Measurements from ENCODE around the gene C6orf141.

Gene C6orf141

GRCh38 chr6:49550492-49551077 is at the start of gene C6orf141:
C6orf141 (plus strand) TSS chr6:49550668; CDS start chr6:49550793, 125 bp downstream.
- no peak for DNase-seq

DNA sequence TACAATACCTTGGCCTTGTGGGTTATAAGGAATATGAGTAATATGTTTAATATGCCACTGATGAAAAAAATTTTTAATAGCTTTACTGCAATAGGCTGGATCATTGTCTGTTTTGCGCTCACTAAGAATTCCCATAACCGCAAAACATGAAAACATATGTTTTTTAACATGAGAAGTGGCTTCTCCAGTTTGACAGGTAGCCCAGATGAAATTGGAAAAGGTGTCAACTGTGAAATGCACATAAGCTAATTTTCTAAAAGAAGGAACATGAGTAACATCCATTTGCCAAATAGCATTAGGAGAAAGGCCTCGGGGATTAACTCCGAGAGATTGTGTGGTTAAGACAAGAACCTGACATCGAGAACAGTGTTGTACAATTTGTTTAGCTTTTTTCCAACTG is 45.8 kb upstream of the C6orf141 start:
- DNase-seq, result no peak

DNA sequence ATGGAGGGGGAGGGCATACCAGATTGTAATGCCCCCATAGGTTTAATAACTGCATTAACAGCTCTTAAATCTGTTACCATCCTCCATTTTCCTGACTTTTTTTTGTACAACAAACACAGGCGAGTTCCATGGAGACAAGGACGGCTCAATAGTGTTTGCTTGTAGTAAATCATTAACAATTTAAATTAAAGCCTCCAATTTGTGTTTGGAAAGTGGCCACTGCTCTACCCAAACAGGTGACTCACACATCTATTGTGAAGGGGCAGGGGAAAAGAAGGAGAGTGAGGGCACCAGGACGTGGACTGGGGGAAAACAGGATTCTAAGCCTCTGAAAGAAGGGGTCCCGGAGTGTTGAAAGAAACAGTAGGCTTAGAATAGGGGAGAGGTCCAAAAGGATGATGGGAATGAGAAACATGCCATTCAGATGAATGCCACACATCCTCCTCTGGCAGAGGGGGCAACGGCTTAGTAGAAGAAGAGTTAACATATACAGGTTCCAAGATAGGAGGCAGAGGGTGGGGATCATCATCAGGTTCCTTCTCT is 43.8 kb upstream of the C6orf141 start:
- no peak for DNase-seq

- DNase-seq, result no peak
Observed at GRCh38 chr6:49509342-49509741, 41.1 kb upstream of the C6orf141 start.

GRCh38 chr6:49513153-49513989 is 37.1 kb upstream of the C6orf141 start:
- DNase-seq, result no peak

- no peak for DNase-seq
Observed at GRCh38 chr6:49514571-49515484, 35.6 kb upstream of the C6orf141 start.

DNA sequence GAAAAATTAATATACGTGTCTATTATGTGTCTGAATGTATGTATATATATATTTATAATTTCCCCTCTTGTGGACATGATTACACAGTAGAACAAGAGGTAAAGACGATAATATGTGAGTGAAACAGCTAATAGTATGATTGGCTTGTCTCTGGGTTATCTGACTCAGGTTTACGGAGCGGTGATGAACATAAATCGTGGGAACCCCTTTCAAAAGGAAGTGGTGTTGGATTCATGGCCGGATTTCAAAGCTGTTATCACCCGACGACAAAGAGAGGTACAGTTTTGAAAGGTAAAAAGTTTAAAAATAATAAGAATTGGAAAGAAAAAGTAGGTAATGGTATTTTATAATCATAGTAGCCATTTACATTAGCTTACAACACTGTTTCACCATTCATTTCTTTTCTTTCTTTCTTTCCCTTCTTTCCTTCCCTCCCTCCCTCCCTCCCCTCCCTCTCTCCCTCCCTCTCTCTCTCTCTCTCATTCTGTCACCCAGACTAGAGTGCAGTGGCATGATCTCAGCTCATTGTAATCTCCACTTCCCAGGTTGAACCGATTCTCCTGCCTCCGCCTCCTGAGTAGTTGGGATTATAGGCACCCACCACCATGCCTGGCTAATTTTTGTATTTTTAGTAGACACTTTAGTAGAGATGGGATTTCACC is 34.9 kb upstream of the C6orf141 start:
- no peak for DNase-seq

DNA sequence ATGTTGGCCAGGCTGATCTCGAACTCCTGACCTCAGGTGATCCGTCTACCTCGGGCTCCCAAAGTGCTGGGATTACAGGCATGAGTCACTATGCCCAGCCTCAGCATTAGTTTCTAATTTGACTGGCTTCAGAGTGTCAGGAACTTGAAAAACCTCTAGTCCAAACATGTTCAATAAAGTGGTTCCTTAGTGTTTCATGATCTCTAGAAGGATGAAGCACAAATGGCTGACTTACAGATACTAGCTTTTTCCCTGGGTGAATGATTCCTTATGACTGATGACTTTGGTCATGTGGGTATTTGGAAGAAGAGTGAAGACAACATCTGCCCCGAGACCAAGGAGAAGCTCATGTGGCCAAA is 34.3 kb upstream of the C6orf141 start:
- no peak for DNase-seq

GRCh38 chr6:49517919-49518318 is 32.5 kb upstream of the C6orf141 start:
- no peak for DNase-seq

DNA sequence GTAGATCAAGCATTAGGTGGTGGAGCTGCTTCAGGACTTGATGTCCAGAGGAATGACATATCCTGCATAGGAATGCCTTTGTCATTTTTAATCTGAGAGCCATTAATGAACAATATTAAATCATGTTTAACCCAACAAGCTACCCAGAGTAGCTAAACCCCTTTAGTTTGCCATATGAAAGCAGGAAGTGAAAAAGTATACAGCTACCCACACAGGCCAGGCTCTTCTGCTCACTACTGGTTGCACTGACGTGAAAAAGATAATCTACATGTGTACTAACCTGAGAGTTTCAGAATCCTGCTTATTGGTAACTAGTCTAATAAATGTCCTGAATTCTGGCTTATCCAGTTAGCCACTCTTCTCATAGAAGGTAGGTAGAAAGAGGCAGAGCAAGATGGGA is 30.8 kb upstream of the C6orf141 start:
- no peak for DNase-seq

DNA sequence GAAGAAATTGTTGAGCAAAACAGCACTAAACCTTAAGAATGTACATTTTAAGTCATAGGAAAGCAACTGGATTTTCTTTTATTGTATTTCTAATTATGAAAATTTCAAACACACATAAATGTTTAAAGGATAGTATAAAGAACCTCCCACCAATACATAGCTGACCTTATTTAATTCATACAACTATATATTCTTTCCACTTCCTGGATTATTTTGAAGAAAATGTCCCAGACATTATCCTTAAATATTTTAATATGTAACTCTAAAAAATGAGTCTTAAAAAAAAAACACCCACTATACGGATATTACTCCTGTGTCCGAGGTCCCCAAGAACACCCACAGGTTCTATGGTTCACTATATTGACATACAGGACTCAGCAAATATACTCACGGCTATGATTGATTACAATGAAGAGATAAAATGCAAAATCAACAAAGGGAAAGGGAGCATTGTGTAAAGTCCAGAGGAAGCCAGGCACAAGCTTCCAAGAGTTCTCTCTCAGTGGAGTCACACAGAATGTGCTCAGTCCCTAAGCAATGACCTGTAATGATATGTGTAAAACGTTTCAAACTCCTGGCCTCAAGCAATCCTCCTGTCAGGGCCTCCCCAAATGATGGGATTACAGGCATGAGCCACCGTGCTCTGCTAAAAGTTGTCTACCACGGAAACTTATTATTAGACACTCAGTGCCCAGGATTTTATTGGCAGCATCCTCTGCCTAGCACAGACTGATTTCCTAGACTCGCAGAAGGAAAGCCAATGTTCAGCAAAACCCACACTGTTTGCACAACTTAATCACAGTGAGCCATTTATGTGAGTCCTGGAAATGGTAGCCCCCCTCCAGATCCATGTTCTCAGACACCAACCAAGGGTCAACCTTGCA is 27.5 kb upstream of the C6orf141 start:
- no peak for DNase-seq

GRCh38 chr6:49523901-49524300 is 26.6 kb upstream of the C6orf141 start:
- no peak for DNase-seq

DNA sequence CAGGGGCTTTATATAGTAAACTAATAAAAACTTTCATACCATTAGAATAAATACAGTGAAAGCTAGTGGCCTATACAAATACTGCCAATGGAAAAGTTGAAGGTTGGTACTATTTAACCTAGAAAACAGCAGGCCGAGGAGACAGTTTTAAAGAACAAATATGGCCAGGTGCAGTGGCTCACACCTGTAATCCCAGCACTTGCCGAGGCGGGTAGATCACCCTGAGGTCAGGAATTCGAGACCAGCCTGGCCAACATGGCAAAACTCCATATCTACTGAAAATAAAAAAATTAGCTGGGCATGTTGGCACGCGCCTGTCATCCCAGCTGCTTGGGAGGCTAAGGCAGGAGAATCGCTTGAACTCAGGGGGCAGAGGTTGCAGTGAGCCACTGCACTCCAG is 25.9 kb upstream of the C6orf141 start:
- no peak for DNase-seq

GRCh38 chr6:49526598-49526997 is 23.9 kb upstream of the C6orf141 start:
- no peak for DNase-seq

GRCh38 chr6:49527320-49527719 is 23.1 kb upstream of the C6orf141 start:
- DNase-seq, result no peak

- DNase-seq, result no peak
Observed at GRCh38 chr6:49528571-49528970, 21.9 kb upstream of the C6orf141 start.

- DNase-seq, result no peak
Observed at GRCh38 chr6:49530141-49530776, 20.2 kb upstream of the C6orf141 start.

DNA sequence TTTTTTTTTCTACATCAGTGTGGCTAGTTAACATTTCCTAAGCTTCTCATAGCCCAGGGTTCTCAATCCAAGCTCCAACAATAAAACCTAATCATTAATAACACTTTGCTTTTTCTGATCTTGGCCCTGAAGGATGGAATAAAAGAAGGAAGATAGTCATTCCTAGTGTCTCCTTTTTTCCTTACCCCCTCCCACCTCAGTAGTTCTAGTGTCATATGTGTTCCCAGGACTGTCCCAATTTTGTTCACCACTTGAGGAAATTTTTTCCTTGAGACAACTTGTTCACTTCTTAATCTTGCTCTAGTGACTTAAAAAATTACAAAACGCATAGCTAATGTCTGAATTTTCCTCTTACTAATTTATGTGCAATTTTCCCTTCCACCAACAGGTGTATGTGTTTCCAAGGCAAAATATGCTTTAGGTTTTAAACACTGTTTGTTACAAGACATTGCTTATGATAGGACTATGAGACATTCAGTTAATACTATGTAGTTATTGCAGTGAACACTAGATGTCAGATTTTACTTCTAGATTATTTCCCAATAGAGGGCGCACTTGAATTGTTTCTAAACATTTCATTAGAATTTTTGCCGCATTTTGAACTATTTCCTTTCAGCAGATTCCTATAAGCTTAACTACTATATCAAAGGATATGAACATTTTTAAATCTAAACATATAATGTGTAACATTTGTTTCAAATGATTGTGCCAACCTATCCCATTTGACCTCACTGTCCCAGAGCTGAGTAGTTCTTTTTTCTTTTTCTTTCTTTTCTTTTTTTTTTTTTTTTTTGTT is 18.5 kb upstream of the C6orf141 start:
- DNase-seq, result peak; percentile 48

GRCh38 chr6:49535795-49536194 is 14.7 kb upstream of the C6orf141 start:
- DNase-seq, result no peak

DNA sequence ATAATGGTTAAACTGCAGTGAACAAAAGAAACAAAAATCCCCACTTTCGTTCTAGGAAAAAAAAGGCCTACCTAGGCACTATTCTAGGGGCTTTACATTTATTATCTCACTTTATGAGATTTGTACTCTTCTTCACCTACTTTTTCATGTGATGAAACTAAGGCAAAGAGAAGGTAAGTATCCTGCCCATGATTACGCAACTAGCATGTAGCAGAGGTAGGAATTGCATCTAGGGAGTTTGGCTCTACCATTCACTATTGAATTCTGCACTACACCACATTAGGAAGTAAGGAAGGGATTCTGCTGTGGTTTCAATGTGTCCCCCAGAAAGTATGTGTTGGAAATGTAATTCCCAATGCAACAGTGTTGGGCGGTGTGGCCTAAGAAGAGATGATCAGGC is 11.4 kb upstream of the C6orf141 start:
- no peak for DNase-seq

Data from amniotic stem cell (primary cell).